Embryonic facial prominence (tissue), 1 donor: ENCODE measurements around the gene UBASH3A.
"Not testable (repeated sequence)": the region's sequence is repeated elsewhere in the genome, so short reads cannot be mapped to it uniquely, and the experiment has no call there.

Source experiments
- DNase-seq: peaks from one replicate; pipeline ENCODE4 v3.0.0-alpha.2; 2016; ENCODE audit errors: extremely low spot score

Gene UBASH3A

GRCh38 chr21:42467140-42467983, 63.7 kb downstream of the UBASH3A start:
- no peak for DNase-seq

GRCh38 chr21:42468491-42469131, 64.9 kb downstream of the UBASH3A start:
- DNase-seq, result no peak

- DNase-seq, result no peak
These were observed 65.6 kb downstream of the UBASH3A start for GRCh38 chr21:42469272-42469671.

GRCh38 chr21:42469726-42470125, 66.0 kb downstream of the UBASH3A start:
- not testable (repeated sequence) for DNase-seq

- DNase-seq, result no peak
These were observed 67.5 kb downstream of the UBASH3A start for GRCh38 chr21:42471206-42471605.

GRCh38 chr21:42471716-42472330, 68.1 kb downstream of the UBASH3A start:
- no peak for DNase-seq

- no peak for DNase-seq
These were observed 68.8 kb downstream of the UBASH3A start for GRCh38 chr21:42472521-42472920.

GRCh38 chr21:42473498-42474042, 69.9 kb downstream of the UBASH3A start:
- no peak for DNase-seq

- DNase-seq, result no peak
These were observed 70.5 kb downstream of the UBASH3A start for GRCh38 chr21:42474043-42474831.

- no peak for DNase-seq
These were observed 71.3 kb downstream of the UBASH3A start for GRCh38 chr21:42475036-42475435.

GRCh38 chr21:42475526-42476387, 72.1 kb downstream of the UBASH3A start:
- DNase-seq, result no peak

- DNase-seq, result no peak
These were observed 73.0 kb downstream of the UBASH3A start for GRCh38 chr21:42476388-42477331.

- DNase-seq, result no peak
These were observed 74.8 kb downstream of the UBASH3A start for GRCh38 chr21:42478504-42478903.

- DNase-seq, result no peak
These were observed 75.9 kb downstream of the UBASH3A start for GRCh38 chr21:42479582-42479981.

GRCh38 chr21:42480736-42481135, 77.0 kb downstream of the UBASH3A start:
- no peak for DNase-seq

GRCh38 chr21:42481169-42481568, 77.5 kb downstream of the UBASH3A start:
- DNase-seq, result no peak

GRCh38 chr21:42484966-42485365, 81.3 kb downstream of the UBASH3A start:
- DNase-seq, result no peak

GRCh38 chr21:42486072-42486471, 82.4 kb downstream of the UBASH3A start:
- no peak for DNase-seq

- DNase-seq, result no peak
These were observed 82.8 kb downstream of the UBASH3A start for GRCh38 chr21:42486531-42486930.
